Prostate gland (tissue), 2 donors: ENCODE data around the gene GRHL1.

Experiments
- POLR2A ChIP-seq: fragments of 450-650 bp; IDR thresholded peaks from one replicate; pipeline ENCODE4 v1.6.1; 2016; ENCODE audit warnings: antibody characterized with exemption, mild to moderate bottlenecking
- POLR2AphosphoS5 ChIP-seq: sonication (generic); formaldehyde crosslinking; IDR thresholded peaks from one replicate; pipeline ENCODE4 v1.6.1; 2017; ENCODE audit warnings: antibody characterized with exemption
- TF ChIP-seq, protein P1 (sequence below), 4 experiments: fragments of 200-600 bp in 2 of 4; fragments of 450-650 bp in 2 of 4; sonication (generic) in 2 of 4; IDR thresholded peaks; 1 replicate in 3 of 4; 2 replicates in 1 of 4; pipeline ENCODE4 v1.5.1; 2016 to 2019; ENCODE audit warnings: antibody characterized with exemption in 4 of 4, mild to moderate bottlenecking in 2 of 4, moderate library complexity in 2 of 4

DNA sequence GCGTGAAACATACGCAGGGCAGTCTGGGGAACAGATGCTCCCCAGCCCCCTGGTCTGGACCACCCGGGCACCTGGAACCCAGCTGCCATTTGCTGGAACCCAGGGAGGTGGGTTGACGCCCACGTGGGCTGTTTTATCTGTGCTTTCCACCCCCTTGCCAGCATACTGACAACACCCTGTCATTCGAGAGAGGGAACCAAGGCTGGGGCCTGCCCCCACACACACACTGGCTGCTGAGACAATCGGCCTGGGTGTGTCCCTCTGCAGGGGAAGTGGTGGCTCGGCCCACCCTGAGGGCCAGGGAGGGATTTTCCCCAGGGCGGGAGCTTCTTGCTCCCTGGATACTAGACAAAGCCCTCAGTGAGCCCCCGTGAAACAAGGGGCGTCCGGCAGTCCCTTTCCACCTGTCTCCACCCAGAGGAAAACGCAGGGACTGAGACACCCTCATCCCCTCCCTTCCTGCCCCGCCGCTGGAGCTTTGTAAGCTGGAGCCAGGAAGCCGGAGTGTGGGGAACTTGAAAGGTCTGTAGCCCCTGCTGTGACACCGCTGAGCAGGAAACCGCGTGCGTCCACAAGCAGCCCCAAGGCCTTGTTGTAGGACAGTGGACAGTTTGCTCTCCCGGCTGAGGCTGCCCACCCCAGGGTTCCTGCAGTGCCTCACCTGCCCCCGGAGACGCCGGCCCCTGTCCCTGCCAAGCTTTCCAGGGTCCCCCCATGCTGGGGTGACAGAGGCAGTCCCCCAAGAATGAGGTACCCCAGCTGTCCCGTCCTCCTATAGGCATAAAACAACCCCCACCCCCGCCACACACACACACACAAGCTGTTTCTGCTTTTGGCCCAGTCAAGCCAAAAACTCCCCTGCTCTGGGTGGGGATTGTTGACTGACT, 77.7 kb downstream of the GRHL1 start:
- TF ChIP-seq, protein P1, sequence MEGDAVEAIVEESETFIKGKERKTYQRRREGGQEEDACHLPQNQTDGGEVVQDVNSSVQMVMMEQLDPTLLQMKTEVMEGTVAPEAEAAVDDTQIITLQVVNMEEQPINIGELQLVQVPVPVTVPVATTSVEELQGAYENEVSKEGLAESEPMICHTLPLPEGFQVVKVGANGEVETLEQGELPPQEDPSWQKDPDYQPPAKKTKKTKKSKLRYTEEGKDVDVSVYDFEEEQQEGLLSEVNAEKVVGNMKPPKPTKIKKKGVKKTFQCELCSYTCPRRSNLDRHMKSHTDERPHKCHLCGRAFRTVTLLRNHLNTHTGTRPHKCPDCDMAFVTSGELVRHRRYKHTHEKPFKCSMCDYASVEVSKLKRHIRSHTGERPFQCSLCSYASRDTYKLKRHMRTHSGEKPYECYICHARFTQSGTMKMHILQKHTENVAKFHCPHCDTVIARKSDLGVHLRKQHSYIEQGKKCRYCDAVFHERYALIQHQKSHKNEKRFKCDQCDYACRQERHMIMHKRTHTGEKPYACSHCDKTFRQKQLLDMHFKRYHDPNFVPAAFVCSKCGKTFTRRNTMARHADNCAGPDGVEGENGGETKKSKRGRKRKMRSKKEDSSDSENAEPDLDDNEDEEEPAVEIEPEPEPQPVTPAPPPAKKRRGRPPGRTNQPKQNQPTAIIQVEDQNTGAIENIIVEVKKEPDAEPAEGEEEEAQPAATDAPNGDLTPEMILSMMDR (IDR thresholded peaks at IDR 0.05), result no peak
- TF ChIP-seq POLR2A (no peak), POLR2AphosphoS5 (no peak)
